RKO (cell line): Measurements from ENCODE around the gene BTBD10.

Experiments used
- DNase-seq: peaks from one replicate; pipeline ENCODE4 v3.0.0-alpha.2; 2016; ENCODE audit warnings: low spot score

The BTBD10 gene

GRCh38 chr11:13373216-13373615 lies 89.8 kb downstream of the BTBD10 start:
- no peak for DNase-seq

GRCh38 chr11:13368041-13368446 lies 95.0 kb downstream of the BTBD10 start:
- DNase-seq = no peak

DNA sequence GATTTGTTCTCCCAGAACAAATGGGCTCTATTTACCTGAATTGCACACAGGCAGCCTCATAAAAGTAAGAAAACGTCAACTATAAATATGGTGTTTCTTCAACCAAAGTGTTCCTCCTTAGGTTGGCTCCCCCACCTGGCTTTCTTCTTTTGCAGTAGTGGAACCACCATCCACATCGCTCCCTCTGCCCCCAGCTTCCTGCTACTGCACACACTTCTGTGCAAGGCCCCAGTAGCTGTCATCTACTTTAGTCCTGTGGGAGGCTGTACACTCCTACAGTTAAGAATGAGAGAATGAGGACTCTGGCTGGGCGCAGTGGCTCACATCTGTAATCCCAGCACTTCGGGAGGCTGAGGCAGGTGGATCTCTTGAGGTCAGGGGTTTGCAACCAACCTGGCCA lies 95.9 kb downstream of the BTBD10 start:
- peak; percentile 3 for DNase-seq

DNA sequence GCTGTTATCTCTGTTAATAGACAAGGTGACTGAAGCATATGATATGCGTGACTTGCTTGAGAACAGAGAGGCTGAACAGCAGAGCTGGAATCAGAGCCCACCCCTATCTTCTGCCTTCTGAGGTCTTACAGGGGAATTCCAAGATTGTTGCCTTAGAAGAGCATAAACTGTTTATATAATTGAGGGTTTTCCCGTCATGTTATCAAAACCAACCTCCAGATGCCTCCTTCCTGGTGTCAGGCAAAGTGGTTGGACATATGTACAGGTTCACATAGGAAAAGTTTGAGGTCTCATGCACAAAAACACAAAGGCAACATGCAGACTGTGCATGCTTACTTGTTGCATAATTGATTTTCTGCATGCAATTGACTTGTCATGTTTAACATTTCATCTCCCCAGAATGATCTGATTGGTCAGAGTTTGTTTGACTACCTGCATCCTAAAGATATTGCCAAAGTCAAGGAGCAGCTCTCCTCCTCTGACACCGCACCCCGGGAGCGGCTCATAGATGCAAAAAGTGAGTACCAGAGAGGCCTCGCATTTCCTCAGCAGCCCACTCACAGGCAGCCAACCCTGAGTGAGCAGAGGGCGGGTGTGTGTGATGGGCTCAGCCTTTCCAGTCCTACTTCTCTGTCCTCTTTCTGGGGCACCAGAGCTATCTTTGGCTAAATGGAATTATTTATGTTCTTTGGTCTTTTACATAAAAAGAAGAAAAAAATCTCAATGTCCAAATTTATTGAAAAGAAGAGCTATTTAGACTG lies 96.6 kb downstream of the BTBD10 start:
- DNase-seq = no peak

DNA sequence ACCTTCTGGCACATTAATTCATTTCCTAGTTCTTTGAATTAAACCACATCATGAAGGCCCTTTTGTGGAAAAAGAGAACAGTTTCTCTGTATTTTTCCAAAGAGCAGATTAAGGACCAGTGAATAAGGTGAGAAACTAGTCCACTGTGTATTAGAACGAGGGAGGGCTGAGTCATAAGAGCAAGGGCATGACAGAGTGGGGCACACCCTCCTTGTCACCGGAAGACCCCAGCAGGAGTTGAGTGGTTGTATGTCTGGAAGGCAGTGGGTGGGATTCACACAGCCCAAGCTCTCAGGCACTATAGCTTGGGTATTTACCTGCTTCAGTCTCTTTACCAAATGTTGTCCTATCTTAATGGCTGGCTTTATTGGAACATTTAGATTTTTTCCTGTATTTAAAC lies 98.6 kb downstream of the BTBD10 start:
- no peak for DNase-seq

GRCh38 chr11:13362596-13363109 lies 100.4 kb downstream of the BTBD10 start:
- DNase-seq = no peak

DNA sequence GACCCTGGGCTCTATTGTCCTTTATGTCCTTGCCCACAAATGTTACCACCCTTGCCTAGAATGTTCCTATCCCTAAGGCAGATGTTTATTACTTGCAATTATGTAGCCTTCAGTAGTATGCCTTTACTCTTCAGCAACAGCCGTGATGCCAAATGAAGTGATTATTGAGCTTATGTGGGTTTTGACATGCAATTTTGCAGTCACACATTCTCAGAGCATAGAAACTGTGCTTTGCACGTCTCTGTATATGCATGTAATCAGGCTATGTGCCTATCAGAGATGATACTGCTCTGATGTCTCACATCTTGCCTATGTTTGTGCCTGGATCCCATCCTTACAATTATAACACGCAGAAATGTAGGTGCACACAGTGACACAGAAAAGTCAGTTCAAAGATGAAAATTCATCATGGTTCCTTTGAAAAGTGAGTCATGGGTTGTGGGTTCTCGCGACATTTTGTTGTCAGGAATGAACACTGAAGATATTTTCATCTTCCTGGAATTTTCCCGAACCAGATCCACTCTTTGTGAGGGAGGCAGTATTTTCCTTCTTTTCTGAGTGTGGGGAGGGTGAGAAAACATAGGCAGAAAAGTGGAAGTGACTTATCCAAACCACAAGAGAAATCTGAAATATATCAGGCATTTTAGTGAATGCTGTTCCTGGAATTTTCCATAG lies 104.3 kb downstream of the BTBD10 start:
- DNase-seq = no peak

GRCh38 chr11:13357232-13357631 lies 105.8 kb downstream of the BTBD10 start:
- no peak for DNase-seq

- DNase-seq = no peak
Measured at GRCh38 chr11:13355191-13355590, 107.8 kb downstream of the BTBD10 start.

GRCh38 chr11:13354335-13354734 lies 108.7 kb downstream of the BTBD10 start:
- DNase-seq = peak; percentile 8

GRCh38 chr11:13352711-13353110 lies 110.3 kb downstream of the BTBD10 start:
- DNase-seq = no peak

DNA sequence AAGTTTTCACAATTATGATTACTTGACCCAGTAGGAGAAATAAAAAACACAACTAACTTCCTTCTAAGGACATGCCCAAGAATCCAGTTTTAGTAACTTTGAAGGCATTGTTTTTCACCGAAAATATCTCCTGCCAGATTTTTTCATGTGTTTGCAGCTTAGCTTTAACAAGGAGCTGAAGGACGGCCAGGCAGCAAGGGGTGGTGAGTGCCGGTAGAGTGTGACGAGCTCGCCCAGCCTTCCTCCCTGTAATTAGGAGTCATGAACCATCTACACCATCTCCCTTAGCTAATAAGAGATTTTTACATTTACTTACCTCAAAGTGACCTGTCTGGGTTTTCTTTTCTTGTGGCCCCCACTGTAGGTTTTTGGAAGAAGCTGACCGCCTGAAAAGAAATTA lies 113.4 kb downstream of the BTBD10 start:
- DNase-seq = no peak

GRCh38 chr11:13349046-13349445 lies 114.0 kb downstream of the BTBD10 start:
- no peak for DNase-seq

- no peak for DNase-seq
Measured at GRCh38 chr11:13348305-13348704, 114.7 kb downstream of the BTBD10 start.

DNA sequence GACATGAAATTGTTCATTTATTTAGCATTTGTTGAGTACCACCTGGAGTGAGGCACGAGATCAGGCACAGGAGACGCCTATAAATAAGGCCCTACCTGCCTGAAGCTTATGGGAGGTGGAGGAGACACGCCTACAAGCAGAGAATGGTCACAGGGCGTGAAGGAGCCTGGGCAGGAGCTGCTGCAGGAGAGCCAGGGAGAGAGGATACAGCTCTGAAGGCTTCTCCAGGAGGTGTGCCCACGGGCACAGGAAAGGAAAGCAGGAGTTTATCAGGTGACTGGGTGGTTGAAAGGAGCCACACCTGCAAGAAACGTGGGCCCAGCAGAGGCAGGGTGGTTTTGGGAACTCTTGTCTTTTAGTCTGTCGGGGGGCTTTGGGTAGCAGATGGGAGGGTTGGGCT lies 115.1 kb downstream of the BTBD10 start:
- DNase-seq = no peak

- no peak for DNase-seq
Measured at GRCh38 chr11:13346470-13346869, 116.6 kb downstream of the BTBD10 start.

DNA sequence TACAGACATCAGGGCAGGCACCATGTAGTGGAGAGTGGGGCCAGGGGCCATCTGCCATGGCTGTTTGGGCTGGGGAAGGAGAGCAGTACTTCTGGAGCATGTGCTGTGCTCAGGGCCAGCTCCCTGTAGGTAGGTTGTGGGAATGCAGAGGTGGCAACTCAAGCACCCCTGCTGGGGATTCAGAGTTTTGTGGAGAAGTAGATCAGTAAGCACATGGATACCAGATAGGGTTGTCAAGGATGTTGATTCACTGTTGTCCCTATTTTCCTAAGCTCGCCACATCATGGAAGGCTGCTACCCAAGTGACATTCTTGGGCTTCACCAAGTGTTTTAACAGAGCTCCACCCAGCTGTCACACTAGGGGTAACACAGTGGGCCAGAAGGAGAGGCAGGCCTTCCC lies 118.2 kb downstream of the BTBD10 start:
- no peak for DNase-seq

- peak; percentile 53 for DNase-seq
Measured at GRCh38 chr11:13343931-13344717, 118.9 kb downstream of the BTBD10 start.

- DNase-seq = no peak
Measured at GRCh38 chr11:13343067-13343466, 120.0 kb downstream of the BTBD10 start.

GRCh38 chr11:13341026-13341425 lies 122.0 kb downstream of the BTBD10 start:
- DNase-seq = no peak

GRCh38 chr11:13339195-13340153 lies 123.5 kb downstream of the BTBD10 start:
- peak; percentile 54 for DNase-seq
